ENCODE measurements around the gene CNPY1.

CNPY1 gene

DNA sequence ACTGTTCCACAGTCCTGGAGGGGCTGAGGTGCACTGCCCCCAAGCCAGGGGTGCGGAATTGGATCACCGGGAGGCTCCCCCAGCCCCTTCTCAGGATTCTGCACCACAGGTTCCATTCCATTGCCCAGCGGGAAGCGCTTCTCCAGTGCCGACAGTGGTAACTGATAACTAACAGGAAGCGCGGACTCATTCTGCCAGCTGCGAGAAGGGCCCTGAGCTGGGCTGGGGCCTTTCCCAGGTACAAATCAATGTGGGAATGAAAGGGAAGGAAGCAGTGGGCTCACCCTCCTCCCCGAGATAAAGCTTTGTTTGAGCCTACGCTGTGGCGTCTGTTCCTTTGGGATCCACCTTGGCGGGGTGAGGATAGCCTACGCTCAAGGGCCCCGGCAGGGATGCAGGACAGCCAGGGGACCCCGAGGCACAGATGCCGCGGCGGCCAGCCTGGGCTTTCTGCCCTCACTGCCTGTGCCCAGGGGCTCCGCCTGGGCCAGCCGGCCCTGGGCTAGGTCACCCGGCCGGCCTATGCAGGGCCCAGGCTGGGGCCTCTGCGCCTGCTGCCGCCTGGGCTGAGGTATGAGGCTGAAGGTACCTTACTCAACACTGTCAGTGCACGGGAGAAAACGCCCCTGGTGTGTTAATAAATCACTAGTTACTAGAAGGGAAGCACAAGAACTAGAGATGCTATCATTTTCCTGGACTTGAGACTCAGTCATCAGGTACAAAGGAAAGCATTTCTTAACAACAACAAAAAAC, 49.0 kb downstream of the CNPY1 start:
- DNase-seq (ENCODE audit: low read depth in 1 of 2, low spot score in 1 of 2) = no peak
- H3K27me3 ChIP-seq (ENCODE audit: insufficient read depth, poor library complexity, severe bottlenecking) = peaks cover 30% of the 10 kb centered on the region
- no peak overlapping the region for H3K27ac ChIP-seq (replicated peaks)
- no peak overlapping the region for H3K4me3 ChIP-seq (replicated peaks; ENCODE audit: insufficient read depth, low read length)
- TF ChIP-seq SPI1 (IDR thresholded peaks at IDR 0.05; ENCODE audit: borderline replicate concordance, low read depth) (no peak), POLR2AphosphoS5 (IDR thresholded peaks at IDR 0.05; ENCODE audit: low read depth) (no peak), GABPA (IDR thresholded peaks at IDR 0.05; ENCODE audit: low read depth) (no peak), CTCF (IDR thresholded peaks at IDR 0.05; ENCODE audit: insufficient read depth, low read length) (no peak)
- TF ChIP-seq, protein P1, sequence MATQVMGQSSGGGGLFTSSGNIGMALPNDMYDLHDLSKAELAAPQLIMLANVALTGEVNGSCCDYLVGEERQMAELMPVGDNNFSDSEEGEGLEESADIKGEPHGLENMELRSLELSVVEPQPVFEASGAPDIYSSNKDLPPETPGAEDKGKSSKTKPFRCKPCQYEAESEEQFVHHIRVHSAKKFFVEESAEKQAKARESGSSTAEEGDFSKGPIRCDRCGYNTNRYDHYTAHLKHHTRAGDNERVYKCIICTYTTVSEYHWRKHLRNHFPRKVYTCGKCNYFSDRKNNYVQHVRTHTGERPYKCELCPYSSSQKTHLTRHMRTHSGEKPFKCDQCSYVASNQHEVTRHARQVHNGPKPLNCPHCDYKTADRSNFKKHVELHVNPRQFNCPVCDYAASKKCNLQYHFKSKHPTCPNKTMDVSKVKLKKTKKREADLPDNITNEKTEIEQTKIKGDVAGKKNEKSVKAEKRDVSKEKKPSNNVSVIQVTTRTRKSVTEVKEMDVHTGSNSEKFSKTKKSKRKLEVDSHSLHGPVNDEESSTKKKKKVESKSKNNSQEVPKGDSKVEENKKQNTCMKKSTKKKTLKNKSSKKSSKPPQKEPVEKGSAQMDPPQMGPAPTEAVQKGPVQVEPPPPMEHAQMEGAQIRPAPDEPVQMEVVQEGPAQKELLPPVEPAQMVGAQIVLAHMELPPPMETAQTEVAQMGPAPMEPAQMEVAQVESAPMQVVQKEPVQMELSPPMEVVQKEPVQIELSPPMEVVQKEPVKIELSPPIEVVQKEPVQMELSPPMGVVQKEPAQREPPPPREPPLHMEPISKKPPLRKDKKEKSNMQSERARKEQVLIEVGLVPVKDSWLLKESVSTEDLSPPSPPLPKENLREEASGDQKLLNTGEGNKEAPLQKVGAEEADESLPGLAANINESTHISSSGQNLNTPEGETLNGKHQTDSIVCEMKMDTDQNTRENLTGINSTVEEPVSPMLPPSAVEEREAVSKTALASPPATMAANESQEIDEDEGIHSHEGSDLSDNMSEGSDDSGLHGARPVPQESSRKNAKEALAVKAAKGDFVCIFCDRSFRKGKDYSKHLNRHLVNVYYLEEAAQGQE (IDR thresholded peaks at IDR 0.05; ENCODE audit: insufficient replicate concordance, low read depth) = no peak

DNA sequence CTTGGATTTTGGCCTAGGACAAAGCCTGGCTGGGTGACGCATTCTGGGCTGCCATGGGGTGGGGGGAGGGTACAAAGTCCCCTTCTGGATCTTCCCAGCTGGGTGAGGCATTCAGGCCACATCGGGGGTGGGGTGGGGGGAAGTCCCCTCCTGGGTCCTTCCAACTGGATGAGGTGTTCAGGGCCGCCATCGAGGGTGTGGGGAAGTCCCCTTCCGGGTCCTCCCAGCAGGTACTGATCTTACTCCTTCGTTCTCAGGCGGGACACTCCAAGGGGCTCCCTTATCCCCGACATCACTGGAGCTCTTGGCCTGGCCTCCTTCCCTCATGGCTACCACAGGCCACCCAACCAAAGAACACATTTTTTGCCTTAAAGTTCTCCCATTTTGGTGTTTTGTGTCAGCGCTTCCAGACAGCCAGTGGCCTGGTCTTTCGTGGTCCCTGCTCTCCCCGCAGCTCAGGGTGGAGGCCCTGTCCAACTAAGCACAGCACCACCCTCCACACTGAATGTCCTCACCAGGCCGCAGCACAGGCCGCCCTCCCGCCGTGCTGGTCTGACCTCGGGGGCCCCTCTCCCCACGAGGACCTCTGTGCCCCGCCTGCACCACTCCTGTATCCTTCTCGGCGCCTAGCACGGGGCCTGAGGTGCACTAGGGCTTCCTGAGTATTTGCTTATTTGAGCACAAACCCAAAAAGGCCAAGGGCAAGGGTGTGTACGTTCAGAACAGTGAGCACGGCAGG, 49.9 kb downstream of the CNPY1 start:
- Histone ChIP-seq H3K4me3 (replicated peaks; ENCODE audit: insufficient read depth, low read length) (no peak overlapping the region), H3K27ac (replicated peaks) (no peak overlapping the region), H3K27me3 (ENCODE audit: insufficient read depth, poor library complexity, severe bottlenecking) (peaks cover 34% of the 10 kb centered on the region)
- no peak for TF ChIP-seq POLR2AphosphoS5 (IDR thresholded peaks at IDR 0.05; ENCODE audit: low read depth)
- TF ChIP-seq, protein P1 (IDR thresholded peaks at IDR 0.05; ENCODE audit: insufficient replicate concordance, low read depth) = no peak
- TF ChIP-seq SPI1 (IDR thresholded peaks at IDR 0.05; ENCODE audit: borderline replicate concordance, low read depth) = no peak
- no peak for TF ChIP-seq CTCF (IDR thresholded peaks at IDR 0.05; ENCODE audit: insufficient read depth, low read length)
- no peak for TF ChIP-seq GABPA (IDR thresholded peaks at IDR 0.05; ENCODE audit: low read depth)
- DNase-seq (ENCODE audit: low read depth in 1 of 2, low spot score in 1 of 2) = no peak

GRCh38 chr7:155495440-155496248, 50.7 kb downstream of the CNPY1 start:
- DNase-seq (ENCODE audit: low read depth in 1 of 2, low spot score in 1 of 2) = no peak
- H3K4me3 ChIP-seq (replicated peaks; ENCODE audit: insufficient read depth, low read length) = no peak overlapping the region
- no peak overlapping the region for H3K27ac ChIP-seq (replicated peaks)
- peaks cover 36% of the 10 kb centered on the region for H3K27me3 ChIP-seq (ENCODE audit: insufficient read depth, poor library complexity, severe bottlenecking)
- TF ChIP-seq CTCF (IDR thresholded peaks at IDR 0.05; ENCODE audit: insufficient read depth, low read length) = no peak
- TF ChIP-seq, protein P1 (IDR thresholded peaks at IDR 0.05; ENCODE audit: insufficient replicate concordance, low read depth) = no peak
- TF ChIP-seq SPI1 (IDR thresholded peaks at IDR 0.05; ENCODE audit: borderline replicate concordance, low read depth) = no peak
- no peak for TF ChIP-seq POLR2AphosphoS5 (IDR thresholded peaks at IDR 0.05; ENCODE audit: low read depth)
- no peak for TF ChIP-seq GABPA (IDR thresholded peaks at IDR 0.05; ENCODE audit: low read depth)
